ENCODE measurements around the gene ABCC9.

The ABCC9 gene

GRCh38 chr12:21881965-21882364 lies 59.3 kb downstream of the ABCC9 start:
- DNase-seq (ENCODE audit: insufficient read length, low spot score) (no peak), FAIRE-seq (no peak)
- TF ChIP-seq CTCF (IDR thresholded peaks at IDR 0.05; ENCODE audit: insufficient read depth, missing control alignments) = no peak

GRCh38 chr12:21879312-21879711 lies 61.9 kb downstream of the ABCC9 start:
- no peak for TF ChIP-seq CTCF (IDR thresholded peaks at IDR 0.05; ENCODE audit: insufficient read depth, missing control alignments)
- FAIRE-seq = no peak
- DNase-seq (ENCODE audit: insufficient read length, low spot score) = no peak

GRCh38 chr12:21877293-21877982 lies 63.8 kb downstream of the ABCC9 start:
- FAIRE-seq (no peak), DNase-seq (ENCODE audit: insufficient read length, low spot score) (no peak)
- no peak for TF ChIP-seq CTCF (IDR thresholded peaks at IDR 0.05; ENCODE audit: insufficient read depth, missing control alignments)

GRCh38 chr12:21865846-21866245 lies 75.4 kb downstream of the ABCC9 start:
- no peak for DNase-seq (ENCODE audit: insufficient read length, low spot score)
- no peak for TF ChIP-seq CTCF (IDR thresholded peaks at IDR 0.05; ENCODE audit: insufficient read depth, missing control alignments)
- no peak for FAIRE-seq

GRCh38 chr12:21860534-21860933 lies 80.7 kb downstream of the ABCC9 start:
- no peak for TF ChIP-seq CTCF (IDR thresholded peaks at IDR 0.05; ENCODE audit: insufficient read depth, missing control alignments)
- FAIRE-seq (no peak), DNase-seq (ENCODE audit: insufficient read length, low spot score) (no peak)

- TF ChIP-seq CTCF (IDR thresholded peaks at IDR 0.05; ENCODE audit: insufficient read depth, missing control alignments) = no peak
- FAIRE-seq = no peak
- DNase-seq (ENCODE audit: insufficient read length, low spot score) = no peak
These were observed 81.1 kb downstream of the ABCC9 start for GRCh38 chr12:21860128-21860527.

- DNase-seq (ENCODE audit: insufficient read length, low spot score) (no peak), FAIRE-seq (no peak)
These were observed 89.0 kb downstream of the ABCC9 start for GRCh38 chr12:21852251-21852650.

More at GRCh38 chr12:21852251-21852650, 89.0 kb downstream of the ABCC9 start:
- no peak for TF ChIP-seq CTCF (IDR thresholded peaks at IDR 0.05; ENCODE audit: insufficient read depth, missing control alignments)
